ENCODE data around the gene CACNA1F. TPM values are rescaled to one million over a fixed set of nuclear protein-coding genes. Genes with fewer than 3 reads are reported as not detected.

Gene CACNA1F
- total RNA-seq, 1 experiment from 2014 or later: 0.05 TPM

- Mint-ChIP-seq H3K27me3 (ENCODE audit: insufficient read depth, unreplicated experiment) (no peaks in the 10 kb centered on the region), H3K9me3 (ENCODE audit: unreplicated experiment) (no peaks in the 10 kb centered on the region)
Observed at GRCh38 chrX:49246541-49246940, 13.4 kb upstream of the CACNA1F start.

GRCh38 chrX:49244207-49244606, 11.1 kb upstream of the CACNA1F start:
- Mint-ChIP-seq H3K4me3 (ENCODE audit: unreplicated experiment) (no peak overlapping the region), H3K27ac (ENCODE audit: unreplicated experiment) (no peak overlapping the region), H3K9me3 (ENCODE audit: unreplicated experiment) (no peaks in the 10 kb centered on the region), H3K36me3 (ENCODE audit: insufficient read depth, unreplicated experiment) (peaks cover 4% of the 10 kb centered on the region), H3K27me3 (ENCODE audit: insufficient read depth, unreplicated experiment) (no peaks in the 10 kb centered on the region), H3K4me1 (ENCODE audit: low read depth, unreplicated experiment) (no peaks in the 10 kb centered on the region)
- intact Hi-C loops (cut with micrococcal nuclease; ENCODE audit: unreplicated experiment): no loop called here
- Histone ChIP-seq H3K4me1 (no peaks in the 10 kb centered on the region), H3K36me3 (ENCODE audit: control insufficient read depth, insufficient read depth, low read length) (no peaks in the 10 kb centered on the region), H3K4me3 (ENCODE audit: low read depth, low read length) (no peak overlapping the region), H3K9me3 (no peaks in the 10 kb centered on the region), H3K27me3 (replicated peaks; ENCODE audit: control insufficient read depth, insufficient read depth, low read length) (no peaks in the 10 kb centered on the region)
- BruUV-seq (replicated peaks): no TSS peak
- TF ChIP-seq CTCF (IDR thresholded peaks at IDR 0.05; ENCODE audit: insufficient read depth in 1 of 2, low read depth in 1 of 2, low read length in 1 of 2, severe bottlenecking in 1 of 2, unreplicated experiment in 1 of 2): no peak
- ChIA-PET CTCF (no interaction called here), POLR2A (no interaction called here)
- no peak for DNase-seq

More at GRCh38 chrX:49246541-49246940, 13.4 kb upstream of the CACNA1F start:
- no TSS peak for BruUV-seq (replicated peaks)
- H3K9me3 ChIP-seq: no peaks in the 10 kb centered on the region
- DNase-seq: no peak
- no peak overlapping the region for H3K27ac Mint-ChIP-seq (ENCODE audit: unreplicated experiment)
- intact Hi-C loops (cut with micrococcal nuclease; ENCODE audit: unreplicated experiment): no loop called here
- ChIA-PET CTCF (no interaction called here), POLR2A (no interaction called here)
- peaks cover 5% of the 10 kb centered on the region for H3K36me3 Mint-ChIP-seq (ENCODE audit: insufficient read depth, unreplicated experiment)
- H3K4me1 Mint-ChIP-seq (ENCODE audit: low read depth, unreplicated experiment): no peaks in the 10 kb centered on the region
- no peak overlapping the region for H3K4me3 ChIP-seq (ENCODE audit: low read depth, low read length)
- no peaks in the 10 kb centered on the region for H3K27me3 ChIP-seq (replicated peaks; ENCODE audit: control insufficient read depth, insufficient read depth, low read length)
- no peak for TF ChIP-seq CTCF (IDR thresholded peaks at IDR 0.05; ENCODE audit: insufficient read depth in 1 of 2, low read depth in 1 of 2, low read length in 1 of 2, severe bottlenecking in 1 of 2, unreplicated experiment in 1 of 2)
- no peaks in the 10 kb centered on the region for H3K36me3 ChIP-seq (ENCODE audit: control insufficient read depth, insufficient read depth, low read length)
- H3K4me3 Mint-ChIP-seq (ENCODE audit: unreplicated experiment): no peak overlapping the region
- no peaks in the 10 kb centered on the region for H3K4me1 ChIP-seq

- ChIA-PET POLR2A (no interaction called here), CTCF (no interaction called here)
- DNase-seq: no peak
- no peaks in the 10 kb centered on the region for H3K9me3 ChIP-seq
- no peaks in the 10 kb centered on the region for H3K4me1 ChIP-seq
- TF ChIP-seq CTCF (IDR thresholded peaks at IDR 0.05; ENCODE audit: insufficient read depth in 1 of 2, low read depth in 1 of 2, low read length in 1 of 2, severe bottlenecking in 1 of 2, unreplicated experiment in 1 of 2): no peak
- intact Hi-C loops (cut with micrococcal nuclease; ENCODE audit: unreplicated experiment): no loop called here
- no peak overlapping the region for H3K4me3 ChIP-seq (ENCODE audit: low read depth, low read length)
- Mint-ChIP-seq H3K4me3 (ENCODE audit: unreplicated experiment) (no peak overlapping the region), H3K9me3 (ENCODE audit: unreplicated experiment) (no peaks in the 10 kb centered on the region), H3K36me3 (ENCODE audit: insufficient read depth, unreplicated experiment) (peaks cover 4% of the 10 kb centered on the region), H3K27ac (ENCODE audit: unreplicated experiment) (no peak overlapping the region), H3K27me3 (ENCODE audit: insufficient read depth, unreplicated experiment) (no peaks in the 10 kb centered on the region), H3K4me1 (ENCODE audit: low read depth, unreplicated experiment) (no peaks in the 10 kb centered on the region)
- H3K27me3 ChIP-seq (replicated peaks; ENCODE audit: control insufficient read depth, insufficient read depth, low read length): no peaks in the 10 kb centered on the region
- BruUV-seq (replicated peaks): no TSS peak
- no peaks in the 10 kb centered on the region for H3K36me3 ChIP-seq (ENCODE audit: control insufficient read depth, insufficient read depth, low read length)
Observed at GRCh38 chrX:49243166-49243565, 10.0 kb upstream of the CACNA1F start.
